K562 (cell line): ENCODE measurements around the gene PHYHIPL. TPM values are rescaled to one million over a fixed set of nuclear protein-coding genes. Genes with fewer than 3 reads are reported as not detected.
A peak's percentile ranks its signal among the peaks of the same experiment; 100 is the strongest.

Experiments used
- ATAC-seq: fragments of 200-7000 bp; cut with Tn5 transposase; 3 replicates; pipeline ENCODE4 v1.9.1; 2020; ENCODE audit warnings: moderate library complexity
- BruUV-seq: library from RNA; stranded (reverse); fragments of 400-500 nt; replicated peaks from 2 replicates; lab custom pipeline; 2021; lab: Mats Ljungman, UMichigan
- CTCF ChIA-PET: fragments of 300-600 bp; formaldehyde crosslinking; extraction: SDS; loops from one replicate; lab custom pipeline; 2021; ENCODE audit warnings: low intra/inter-chr PET ratio; lab: Yijun Ruan, JAX
- POLR2A ChIA-PET: fragments of 300-600, 350-650 bp; sonication (Branson Sonifier 250); formaldehyde crosslinking; extraction: SDS; loops from one replicate; lab custom pipeline; 2021; ENCODE audit warnings: antibody characterized with exemption, inconsistent platforms; lab: Yijun Ruan, JAX
- DNase-seq, 4 experiments: peaks; one replicate each; pipeline versions ENCODE4 v3.0.0 to v3.0.0-alpha.2; 2011 to 2018; ENCODE audit warnings: low spot score in 3 of 4, mixed read lengths in 3 of 4; ENCODE audit errors: extremely low read depth in 1 of 4
- FAIRE-seq: peaks from 2 replicates; lab custom pipeline; 2011; peaks lifted over from hg19 to GRCh38; lab: Jason Lieb, UNC
- H2AFZ ChIP-seq: 2 replicates; pipeline ENCODE4 v1.6.0; 2011; ENCODE audit warnings: low read depth, low read length, control low read depth, inconsistent platforms
- H3K27ac ChIP-seq: fragments of 200-600 bp; 3 replicates; pipeline ENCODE4 v1.8.0; 2011; ENCODE audit warnings: low read depth, mild to moderate bottlenecking, control low read depth, inconsistent platforms, low read length, moderate library complexity, mixed read lengths; ENCODE audit errors: extremely low read depth
- H3K27me3 ChIP-seq, 2 experiments: fragments of 300-600 bp in 1 of 2; 2 replicates in 1 of 2; 3 replicates in 1 of 2; pipeline versions ENCODE4 v1.6.0 to v1.8.0; 2011; ENCODE audit warnings: inconsistent platforms in 2 of 2, low read length in 2 of 2, mild to moderate bottlenecking in 1 of 2, mixed read lengths in 1 of 2, moderate library complexity in 1 of 2; ENCODE audit not compliant: control insufficient read depth in 2 of 2, insufficient read depth in 2 of 2
- H3K36me3 ChIP-seq: fragments of 300-600 bp; 3 replicates; pipeline ENCODE4 v1.8.0; 2011; ENCODE audit warnings: mild to moderate bottlenecking, low read length, inconsistent platforms; ENCODE audit not compliant: control insufficient read depth, insufficient read depth
- H3K4me1 ChIP-seq, 2 experiments: fragments of 200-600 bp in 1 of 2; replicated peaks in 1 of 2; 2 replicates in 1 of 2; 3 replicates in 1 of 2; pipeline versions ENCODE4 v1.5.1 to v1.8.0; 2011; ENCODE audit warnings: inconsistent platforms in 2 of 2, low read length in 2 of 2, mild to moderate bottlenecking in 1 of 2, mixed read lengths in 1 of 2, moderate library complexity in 1 of 2; ENCODE audit not compliant: control insufficient read depth in 2 of 2, insufficient read depth in 2 of 2
- H3K4me2 ChIP-seq: 2 replicates; pipeline ENCODE4 v1.6.1; 2011; ENCODE audit warnings: low read length, control low read depth, inconsistent platforms, mixed read lengths; ENCODE audit not compliant: insufficient read depth
- H3K4me3 ChIP-seq: fragments of 200-600 bp; sonication (generic), shearing (Covaris generic); 2 replicates; pipeline ENCODE4 v1.5.1; 2016; ENCODE audit warnings: control low read depth, inconsistent platforms
- H3K79me2 ChIP-seq: fragments of 200-600 bp; 3 replicates; pipeline ENCODE4 v1.8.0; 2011; ENCODE audit warnings: low read length, inconsistent platforms; ENCODE audit not compliant: control insufficient read depth, insufficient read depth
- H3K9ac ChIP-seq, 2 experiments: 2 replicates each; pipeline versions ENCODE4 v1.6.0 to v1.6.1; 2011; ENCODE audit warnings: low read depth in 2 of 2, low read length in 2 of 2, control low read depth in 1 of 2, inconsistent platforms in 1 of 2, mild to moderate bottlenecking in 1 of 2, mixed read lengths in 1 of 2; ENCODE audit not compliant: insufficient read depth in 1 of 2
- H3K9me1 ChIP-seq: one replicate; pipeline ENCODE4 v1.6.0; 2011; ENCODE audit warnings: inconsistent platforms, mild to moderate bottlenecking, low read length, moderate library complexity; ENCODE audit not compliant: control insufficient read depth, insufficient read depth
- H3K9me3 ChIP-seq: replicated peaks from 2 replicates; pipeline ENCODE4 v1.5.1; 2011; ENCODE audit warnings: low read depth, low read length, inconsistent platforms; ENCODE audit not compliant: control insufficient read depth, insufficient read depth
- H4K20me1 ChIP-seq: replicated peaks from 2 replicates; pipeline ENCODE4 v1.6.1; 2011; ENCODE audit warnings: low read length, inconsistent platforms, mixed read lengths; ENCODE audit not compliant: control insufficient read depth, insufficient read depth
- ARID2 ChIP-seq: fragments of 450-650 bp; IDR thresholded peaks from 2 replicates; pipeline ENCODE4 v1.6.1; 2017; ENCODE audit warnings: antibody characterized with exemption, mild to moderate bottlenecking
- CTCF ChIP-seq, 3 experiments: IDR thresholded peaks in 2 of 3; conservative IDR thresholded peaks in 1 of 3; 2 replicates each; pipeline ENCODE4 v1.5.1; 2011 to 2012; ENCODE audit warnings: low read length in 3 of 3, mild to moderate bottlenecking in 3 of 3, control low read depth in 2 of 3, improper control_type of control experiment in 1 of 3, inconsistent platforms in 1 of 3, low read depth in 1 of 3, mixed read lengths in 1 of 3, moderate library complexity in 1 of 3; ENCODE audit not compliant: insufficient read depth in 2 of 3
- NFIC ChIP-seq: fragments of 450-650 bp; IDR thresholded peaks from 2 replicates; pipeline ENCODE4 v1.6.1; 2017; ENCODE audit warnings: mild to moderate bottlenecking, inconsistent platforms
- NFIX ChIP-seq: fragments of 250-450 bp; sonication (Bioruptor Pico); IDR thresholded peaks from 2 replicates; pipeline ENCODE4 v1.4.0; 2020; ENCODE audit warnings: low read depth, mild to moderate bottlenecking, moderate library complexity
- RAD21 ChIP-seq, 2 experiments: fragments of 250-450 bp in 1 of 2; fragments of 450-650 bp in 1 of 2; sonication (Bioruptor Pico) in 1 of 2; formaldehyde crosslinking in 1 of 2; IDR thresholded peaks in 1 of 2; conservative IDR thresholded peaks in 1 of 2; 2 replicates each; pipeline versions ENCODE4 v1.4.0 to v1.8.0; 2020 to 2022; ENCODE audit warnings: mild to moderate bottlenecking in 2 of 2, moderate library complexity in 1 of 2
- REST ChIP-seq, 2 experiments: fragments of 450-650 bp; formaldehyde crosslinking in 1 of 2; IDR thresholded peaks; 2 replicates each; pipeline versions ENCODE4 v1.4.0 to v1.6.1; 2014 to 2020; ENCODE audit warnings: mild to moderate bottlenecking in 2 of 2, borderline replicate concordance in 1 of 2, low read depth in 1 of 2
- SMC3 ChIP-seq: conservative IDR thresholded peaks from 2 replicates; pipeline ENCODE4 v1.6.1; 2011; ENCODE audit warnings: low read depth, low read length, improper control_type of control experiment; ENCODE audit not compliant: insufficient read depth
- ZKSCAN1 ChIP-seq: fragments of 150-350 bp; IDR thresholded peaks from 2 replicates; pipeline ENCODE4 v1.6.1; 2016; ENCODE audit warnings: low read depth, low read length
- WGBS: fragments of 100-300 bp; shearing (Covaris generic); methylation state at CpG from one replicate; pipeline ENCODE4 v1.1.6; 2016; ENCODE audit warnings: low coverage, mixed read lengths; ENCODE audit not compliant: insufficient coverage; ENCODE audit errors: missing lambda C conversion rate; 5-methylcytosine and 5-hydroxymethylcytosine counted together
- in situ Hi-C: fragments of 300-500 bp; cut with MboI; formaldehyde crosslinking; loops from 4 replicates; pipeline ENCODE4 v1.15.0; 2018; ENCODE audit warnings: inconsistent platforms, mixed read lengths
- intact Hi-C: fragments of 100-400 bp; cut with micrococcal nuclease; formaldehyde crosslinking; loops from 2 replicates; pipeline ENCODE4 v1.14.2; 2022
- polyA plus RNA-seq, 8 experiments: library from polyadenylated mRNA; depleted of rRNA in 4 of 8; stranded (reverse) in 5 of 8; unstranded in 3 of 8; fragments of >200 nt; fragmentation: Nextera tagmentation in 2 of 8; fragmentation: Illumina TruSeq in 1 of 8; extraction: Ambion mirVana in 2 of 8; extraction: Trizol in 1 of 8; gene quantifications; 2 replicates each; pipeline versions ENCODE4 v1.2.1 to v1.2.3, GENCODE V29; 2011 to 2014; ENCODE audit warnings: inconsistent platforms in 1 of 8, missing spikeins in 1 of 8
- total RNA-seq, 7 experiments: library from RNA; depleted of rRNA in 6 of 7; stranded (reverse); fragments of >200 nt in 6 of 7; fragmentation: Illumina TruSeq in 2 of 7; extraction: Trizol in 2 of 7; gene quantifications; 2 replicates each; pipeline versions ENCODE4 v1.2.1 to v1.2.3, GENCODE V29; 2011 to 2021; ENCODE audit warnings: low replicate concordance in 1 of 7

Gene PHYHIPL
- total and polyA plus RNA-seq, 9 of the 15 experiments (the other 6 are each of a cell fraction or from before 2014, with no cell fraction given), result not detected

GRCh38 chr10:59240582-59241183 is 64.2 kb downstream of the PHYHIPL start:
- Histone ChIP-seq H2AFZ (no peak overlapping the region), H3K79me2 (no peaks in the 10 kb centered on the region), H3K9ac (no peak overlapping the region)
- intact Hi-C loops, result loop anchor here (1.0 to 10.0 kb wide), 2 partner anchors 382 to 784 kb away; no protein-coding TSS in a partner anchor
- TF ChIP-seq ZKSCAN1 (no peak), CTCF (IDR thresholded peaks at IDR 0.05 in 2 of 3, conservative IDR thresholded peaks at IDR 0.05 in 1 of 3; ENCODE audit: insufficient read depth in 2 of 3, low read depth in 1 of 3, low read length in 3 of 3) (peak; percentile 27 to 63 (median 42); a peak in 5 of 6 replicates), NFIX (CRISPR knock-in tag) (peak; percentile 76), NFIC (peak; percentile 99), REST (IDR thresholded peaks at IDR 0.05; ENCODE audit: borderline replicate concordance) (peak; percentile 28; the same call in 1 of the 2 replicates), REST (CRISPR knock-in tag; IDR thresholded peaks at IDR 0.05; ENCODE audit: low read depth) (no peak), SMC3 (0 out of 2 replicates have a peak, but pooled peaks have one; percentile 18), ARID2 (no peak), RAD21 (CRISPR knock-in tag; conservative IDR thresholded peaks at IDR 0.05 in 1 of 2, IDR thresholded peaks at IDR 0.05 in 1 of 2) (peak; percentile 35 to 71)
- TF ChIP-seq, all 486 proteins: peak for 6
- Histone ChIP-seq H3K4me1 (no peaks in the 10 kb centered on the region), H3K4me3 (no peak overlapping the region), H3K27me3 (no peaks in the 10 kb centered on the region), H3K27ac (no peak overlapping the region), H3K9me1 (no peaks in the 10 kb centered on the region), H3K9me3 (no peaks in the 10 kb centered on the region), H3K36me3 (no peaks in the 10 kb centered on the region), H3K4me2 (no peak overlapping the region), H4K20me1 (no peaks in the 10 kb centered on the region)
- ChIA-PET CTCF (interaction anchor here (0.9 kb wide), 1 partner anchor 340 kb away, joined by 3 read pairs; no protein-coding TSS in a partner anchor), POLR2A (no interaction called here)
- DNase-seq (peak; percentile 25 to 59 (median 46)), FAIRE-seq (peak; percentile 11), ATAC-seq (no peak)
- in situ Hi-C loops, result no loop called here
- no TSS peak for BruUV-seq
- 6% methylated on average over 2 of the region's 2 CpGs for WGBS
